GM12878 (cell line): ENCODE results near the gene MED13L. TPM values are rescaled to one million over a fixed set of nuclear protein-coding genes. Genes with fewer than 3 reads are reported as not detected.

Source experiments
- ATAC-seq: fragments of 200-7000 bp; cut with Tn5 transposase; 3 replicates; pipeline ENCODE4 v1.9.1; 2020; ENCODE audit warnings: mild to moderate bottlenecking, moderate library complexity
- BruUV-seq: library from RNA; stranded (reverse); fragments of 400-500 nt; replicated peaks from 2 replicates; lab custom pipeline; 2021; lab: Mats Ljungman, UMichigan
- CTCF ChIA-PET: fragments of 300-600 bp; sonication (Branson Sonifier 250); formaldehyde crosslinking; extraction: SDS; loops from one replicate; lab custom pipeline; 2021; ENCODE audit warnings: inconsistent platforms; lab: Yijun Ruan, JAX
- POLR2A ChIA-PET: fragments of 350-600 bp; formaldehyde crosslinking; extraction: SDS; loops from one replicate; lab custom pipeline; 2021; ENCODE audit warnings: inconsistent platforms; lab: Charles Lee
- RAD21 ChIA-PET: fragments of 300-600 bp; sonication (Branson Sonifier 250); formaldehyde crosslinking; loops from one replicate; lab custom pipeline; 2023; ENCODE audit warnings: antibody characterized with exemption; ENCODE audit not compliant: unreplicated experiment; lab: Charles Lee
- SMC1A ChIA-PET: fragments of 300-600 bp; sonication (Branson Sonifier 250); formaldehyde crosslinking; loops from one replicate; lab custom pipeline; 2023; ENCODE audit not compliant: unreplicated experiment, uncharacterized antibody; lab: Charles Lee
- DNase-seq: peaks from one replicate; pipeline ENCODE4 v3.0.0-alpha.2; 2011; ENCODE audit warnings: low read depth, low spot score
- FAIRE-seq: peaks from 3 replicates; lab custom pipeline; 2011; peaks lifted over from hg19 to GRCh38; lab: Jason Lieb, UNC
- H2AFZ ChIP-seq: 2 replicates; pipeline ENCODE4 v1.6.0; 2011; ENCODE audit warnings: low read depth, low read length, control low read depth; ENCODE audit not compliant: control insufficient read depth
- H3K27ac ChIP-seq: 2 replicates; pipeline ENCODE4 v1.5.1; 2011; ENCODE audit warnings: control low read depth; ENCODE audit not compliant: control insufficient read depth, insufficient read depth
- H3K27me3 ChIP-seq, 2 experiments: replicated peaks in 1 of 2; 2 replicates each; pipeline versions ENCODE4 v1.6.0 to v1.6.1; 2011; ENCODE audit warnings: low read length in 1 of 2; ENCODE audit not compliant: control insufficient read depth in 2 of 2, insufficient read depth in 2 of 2
- H3K36me3 ChIP-seq, 2 experiments: 2 replicates each; pipeline ENCODE4 v1.5.1; 2011; ENCODE audit warnings: low read length in 1 of 2; ENCODE audit not compliant: control insufficient read depth in 2 of 2, insufficient read depth in 2 of 2
- H3K4me1 ChIP-seq: 2 replicates; pipeline ENCODE4 v1.6.1; 2011; ENCODE audit warnings: mild to moderate bottlenecking, low read length, moderate library complexity, mixed read lengths; ENCODE audit not compliant: control insufficient read depth, insufficient read depth
- H3K4me2 ChIP-seq: 2 replicates; pipeline ENCODE4 v1.6.0; 2011; ENCODE audit warnings: control low read depth; ENCODE audit not compliant: control insufficient read depth, insufficient read depth
- H3K4me3 ChIP-seq: fragments of 200-600 bp; sonication (generic); 2 replicates; pipeline ENCODE4 v1.5.1; 2016
- H3K79me2 ChIP-seq: 2 replicates; pipeline ENCODE4 v1.6.0; 2011; ENCODE audit warnings: low read length; ENCODE audit not compliant: control insufficient read depth, insufficient read depth
- H3K9ac ChIP-seq: 2 replicates; pipeline ENCODE4 v1.8.0; 2011; ENCODE audit warnings: low read length, control low read depth, mixed read lengths; ENCODE audit not compliant: control insufficient read depth, insufficient read depth
- H3K9me3 ChIP-seq: replicated peaks from 3 replicates; pipeline ENCODE4 v1.5.1; 2011; ENCODE audit warnings: mild to moderate bottlenecking, low read length; ENCODE audit not compliant: control insufficient read depth, insufficient read depth
- H4K20me1 ChIP-seq: 2 replicates; pipeline ENCODE4 v1.6.0; 2011; ENCODE audit not compliant: control insufficient read depth, insufficient read depth
- CREB1 ChIP-seq: IDR thresholded peaks from 2 replicates; pipeline ENCODE4 v1.6.1; 2012; ENCODE audit warnings: low read depth, mild to moderate bottlenecking, inconsistent platforms
- HCFC1 ChIP-seq: fragments of 150-350 bp; IDR thresholded peaks from 2 replicates; pipeline ENCODE4 v1.6.1; 2014; ENCODE audit warnings: low read length
- LARP7 ChIP-seq: fragments of 450-650 bp; IDR thresholded peaks from 2 replicates; pipeline ENCODE4 v1.6.1; 2017; ENCODE audit warnings: mild to moderate bottlenecking
- NR2C1 ChIP-seq: fragments of 450-650 bp; IDR thresholded peaks from 2 replicates; pipeline ENCODE4 v1.6.1; 2017; ENCODE audit warnings: antibody characterized with exemption, mild to moderate bottlenecking, moderate library complexity
- NR2F1 ChIP-seq: fragments of 450-650 bp; conservative IDR thresholded peaks from 2 replicates; pipeline ENCODE4 v1.6.1; 2017; ENCODE audit warnings: mild to moderate bottlenecking
- RELB ChIP-seq: fragments of 450-650 bp; IDR thresholded peaks from 2 replicates; pipeline ENCODE4 v1.6.1; 2017; ENCODE audit warnings: low read depth, mild to moderate bottlenecking, moderate library complexity
- SIX5 ChIP-seq: IDR thresholded peaks from 2 replicates; pipeline ENCODE4 v1.6.1; 2011; ENCODE audit warnings: mild to moderate bottlenecking, low read depth, low read length, moderate library complexity; ENCODE audit not compliant: severe bottlenecking
- SP1 ChIP-seq: IDR thresholded peaks from one replicate; pipeline ENCODE4 v1.6.1; 2011; ENCODE audit warnings: low read depth, low read length
- SREBF2 ChIP-seq: IDR thresholded peaks from 2 replicates; pipeline ENCODE4 v1.6.1; 2012; ENCODE audit warnings: mild to moderate bottlenecking, low read length
- YBX1 ChIP-seq: fragments of 450-650 bp; IDR thresholded peaks from 2 replicates; pipeline ENCODE4 v1.6.1; 2016; ENCODE audit warnings: antibody characterized with exemption
- ZNF687 ChIP-seq: fragments of 450-650 bp; IDR thresholded peaks from 2 replicates; pipeline ENCODE4 v1.6.1; 2017; ENCODE audit warnings: mild to moderate bottlenecking, moderate library complexity
- WGBS: methylation state at CpG from one replicate; pipeline ENCODE4 v1.1.6; 2016; ENCODE audit warnings: low lambda C conversion rate; ENCODE audit not compliant: insufficient replicate concordance, insufficient coverage; ENCODE audit errors: missing lambda C conversion rate; 5-methylcytosine and 5-hydroxymethylcytosine counted together
- in situ Hi-C: fragments of 300-500 bp; cut with MboI; formaldehyde crosslinking; loops from 9 replicates; pipeline ENCODE4 v1.14.3; 2018; ENCODE audit warnings: mixed read lengths
- intact Hi-C: fragments of 100-400 bp; cut with micrococcal nuclease; formaldehyde crosslinking; loops from one replicate; pipeline ENCODE4 v1.14.2; 2022; ENCODE audit not compliant: unreplicated experiment
- polyA plus RNA-seq, 11 experiments: library from polyadenylated mRNA; depleted of rRNA in 4 of 11; unstranded in 6 of 11; stranded (reverse) in 5 of 11; fragments of >200 nt; fragmentation: Nextera tagmentation in 4 of 11; fragmentation: Illumina TruSeq in 1 of 11; extraction: Ambion mirVana in 4 of 11; extraction: Trizol in 1 of 11; gene quantifications; 1 replicate in 1 of 11; 2 replicates in 10 of 11; pipeline versions ENCODE4 v1.2.1 to v1.2.3, GENCODE V29; 2011 to 2016; ENCODE audit warnings: inconsistent platforms in 2 of 11, missing spikeins in 2 of 11, low read depth in 1 of 11
- total RNA-seq, 4 experiments: library from RNA; depleted of rRNA in 3 of 4; stranded (reverse); fragments of >200 nt in 3 of 4; fragmentation: Illumina TruSeq in 1 of 4; extraction: Trizol in 1 of 4; gene quantifications; 2 replicates each; pipeline versions ENCODE4 v1.2.1 to v1.2.3, GENCODE V29; 2013 to 2021
- TF ChIP-seq, protein P1 (sequence below): fragments of 450-650 bp; IDR thresholded peaks from 2 replicates; pipeline ENCODE4 v1.6.1; 2016; ENCODE audit warnings: mild to moderate bottlenecking, moderate library complexity, borderline replicate concordance
- TF ChIP-seq, protein P2 (sequence below): fragments of 450-650 bp; IDR thresholded peaks from 2 replicates; pipeline ENCODE4 v1.6.1; 2017; ENCODE audit warnings: borderline replicate concordance

Gene MED13L
- total and polyA plus RNA-seq, 10 of the 15 experiments (the other 5 are each of a cell fraction or from before 2014, with no cell fraction given), result 3.7 to 30.1 (median 9.1) TPM

DNA sequence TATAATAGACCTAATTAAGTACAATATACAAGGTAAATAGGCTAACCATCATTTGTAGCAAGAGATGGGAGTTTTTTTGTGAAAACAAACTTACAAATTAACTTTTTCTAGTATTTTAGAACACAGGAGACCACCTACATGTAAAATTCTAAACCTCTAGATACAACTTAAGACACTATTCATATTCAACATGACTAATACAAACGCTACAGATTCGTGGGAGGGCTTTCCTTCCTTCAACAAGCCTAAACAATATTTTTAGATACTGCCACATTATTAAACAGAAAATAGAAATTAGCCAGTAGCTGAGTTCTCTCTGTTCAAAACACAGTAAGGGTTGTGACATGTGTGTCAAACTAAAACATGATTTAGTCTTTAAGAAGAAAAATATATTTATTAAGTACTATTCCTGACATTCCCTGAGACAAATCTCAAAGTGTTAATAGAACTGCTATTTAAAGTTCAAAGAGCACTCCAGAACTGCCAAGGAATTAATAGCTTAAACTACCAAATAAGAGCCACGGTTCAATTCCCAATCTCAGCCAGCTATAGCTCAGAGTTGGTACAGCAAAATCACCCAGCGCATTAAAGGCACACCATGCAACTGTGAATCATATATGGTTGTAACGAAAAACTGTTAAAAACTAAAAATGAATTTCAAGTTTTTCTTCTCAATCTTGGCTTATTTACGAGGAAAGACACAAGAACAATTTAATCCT, 10.7 kb downstream of the MED13L start:
- Histone ChIP-seq H3K36me3 (no peaks in the 10 kb centered on the region), H2AFZ (no peak overlapping the region), H3K4me1 (no peaks in the 10 kb centered on the region), H3K9me3 (no peaks in the 10 kb centered on the region), H3K27me3 (peaks cover 0 to 3% of the 10 kb centered on the region in 2 experiments; a peak in 1 of 4 replicates), H3K79me2 (peaks cover 1% of the 10 kb centered on the region), H3K4me2 (no peak overlapping the region), H3K27ac (no peak overlapping the region), H3K9ac (no peak overlapping the region), H3K4me3 (no peak overlapping the region), H4K20me1 (peaks cover 4% of the 10 kb centered on the region; the same call in 1 of the 2 replicates)
- WGBS, result 39% methylated on average over 6 of the region's 6 CpGs
- no peak for DNase-seq
- SMC1A ChIA-PET, result no interaction called here
- RAD21 ChIA-PET, result interaction anchor here (0.5 to 1.1 kb wide), 2 partner anchors 8 to 300 kb away, joined by 3 read pairs; no protein-coding TSS in a partner anchor
- intact Hi-C loops, result loop anchor here (5.0 kb wide), 1 partner anchor 124 kb away; no protein-coding TSS in a partner anchor
- in situ Hi-C loops, result no loop called here
- no TSS peak for BruUV-seq
- FAIRE-seq, result no peak
- POLR2A ChIA-PET, result no interaction called here
- CTCF ChIA-PET, result interaction anchor here (0.9 to 1.1 kb wide), 3 partner anchors 9 to 14 kb away, joined by 3 read pairs; no protein-coding TSS in a partner anchor
- ATAC-seq, result no peak
- TF ChIP-seq CREB1 (no peak), SP1 (no peak), ZNF687 (no peak), RELB (no peak), LARP7 (no peak), NR2F1 (no peak), NR2C1 (no peak), SREBF2 (no peak), SIX5 (no peak), YBX1 (no peak), HCFC1 (no peak)
- TF ChIP-seq, protein P1, sequence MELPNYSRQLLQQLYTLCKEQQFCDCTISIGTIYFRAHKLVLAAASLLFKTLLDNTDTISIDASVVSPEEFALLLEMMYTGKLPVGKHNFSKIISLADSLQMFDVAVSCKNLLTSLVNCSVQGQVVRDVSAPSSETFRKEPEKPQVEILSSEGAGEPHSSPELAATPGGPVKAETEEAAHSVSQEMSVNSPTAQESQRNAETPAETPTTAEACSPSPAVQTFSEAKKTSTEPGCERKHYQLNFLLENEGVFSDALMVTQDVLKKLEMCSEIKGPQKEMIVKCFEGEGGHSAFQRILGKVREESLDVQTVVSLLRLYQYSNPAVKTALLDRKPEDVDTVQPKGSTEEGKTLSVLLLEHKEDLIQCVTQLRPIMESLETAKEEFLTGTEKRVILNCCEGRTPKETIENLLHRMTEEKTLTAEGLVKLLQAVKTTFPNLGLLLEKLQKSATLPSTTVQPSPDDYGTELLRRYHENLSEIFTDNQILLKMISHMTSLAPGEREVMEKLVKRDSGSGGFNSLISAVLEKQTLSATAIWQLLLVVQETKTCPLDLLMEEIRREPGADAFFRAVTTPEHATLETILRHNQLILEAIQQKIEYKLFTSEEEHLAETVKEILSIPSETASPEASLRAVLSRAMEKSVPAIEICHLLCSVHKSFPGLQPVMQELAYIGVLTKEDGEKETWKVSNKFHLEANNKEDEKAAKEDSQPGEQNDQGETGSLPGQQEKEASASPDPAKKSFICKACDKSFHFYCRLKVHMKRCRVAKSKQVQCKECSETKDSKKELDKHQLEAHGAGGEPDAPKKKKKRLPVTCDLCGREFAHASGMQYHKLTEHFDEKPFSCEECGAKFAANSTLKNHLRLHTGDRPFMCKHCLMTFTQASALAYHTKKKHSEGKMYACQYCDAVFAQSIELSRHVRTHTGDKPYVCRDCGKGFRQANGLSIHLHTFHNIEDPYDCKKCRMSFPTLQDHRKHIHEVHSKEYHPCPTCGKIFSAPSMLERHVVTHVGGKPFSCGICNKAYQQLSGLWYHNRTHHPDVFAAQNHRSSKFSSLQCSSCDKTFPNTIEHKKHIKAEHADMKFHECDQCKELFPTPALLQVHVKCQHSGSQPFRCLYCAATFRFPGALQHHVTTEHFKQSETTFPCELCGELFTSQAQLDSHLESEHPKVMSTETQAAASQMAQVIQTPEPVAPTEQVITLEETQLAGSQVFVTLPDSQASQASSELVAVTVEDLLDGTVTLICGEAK, result no peak
- TF ChIP-seq, protein P2, sequence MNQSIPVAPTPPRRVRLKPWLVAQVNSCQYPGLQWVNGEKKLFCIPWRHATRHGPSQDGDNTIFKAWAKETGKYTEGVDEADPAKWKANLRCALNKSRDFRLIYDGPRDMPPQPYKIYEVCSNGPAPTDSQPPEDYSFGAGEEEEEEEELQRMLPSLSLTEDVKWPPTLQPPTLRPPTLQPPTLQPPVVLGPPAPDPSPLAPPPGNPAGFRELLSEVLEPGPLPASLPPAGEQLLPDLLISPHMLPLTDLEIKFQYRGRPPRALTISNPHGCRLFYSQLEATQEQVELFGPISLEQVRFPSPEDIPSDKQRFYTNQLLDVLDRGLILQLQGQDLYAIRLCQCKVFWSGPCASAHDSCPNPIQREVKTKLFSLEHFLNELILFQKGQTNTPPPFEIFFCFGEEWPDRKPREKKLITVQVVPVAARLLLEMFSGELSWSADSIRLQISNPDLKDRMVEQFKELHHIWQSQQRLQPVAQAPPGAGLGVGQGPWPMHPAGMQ, result no peak
- TF ChIP-seq, all 136 proteins: peak for 0
